Prostate gland (tissue), 2 donors: ENCODE measurements around the gene GALNT6.

Experiments used
- POLR2A ChIP-seq: fragments of 450-650 bp; IDR thresholded peaks from one replicate; pipeline ENCODE4 v1.6.1; 2016; ENCODE audit warnings: antibody characterized with exemption, mild to moderate bottlenecking
- POLR2AphosphoS5 ChIP-seq: sonication (generic); formaldehyde crosslinking; IDR thresholded peaks from one replicate; pipeline ENCODE4 v1.6.1; 2017; ENCODE audit warnings: antibody characterized with exemption
- TF ChIP-seq, protein P1 (sequence below), 4 experiments: fragments of 200-600 bp in 2 of 4; fragments of 450-650 bp in 2 of 4; sonication (generic) in 2 of 4; IDR thresholded peaks; 1 replicate in 3 of 4; 2 replicates in 1 of 4; pipeline ENCODE4 v1.5.1; 2016 to 2019; ENCODE audit warnings: antibody characterized with exemption in 4 of 4, mild to moderate bottlenecking in 2 of 4, moderate library complexity in 2 of 4

DNA sequence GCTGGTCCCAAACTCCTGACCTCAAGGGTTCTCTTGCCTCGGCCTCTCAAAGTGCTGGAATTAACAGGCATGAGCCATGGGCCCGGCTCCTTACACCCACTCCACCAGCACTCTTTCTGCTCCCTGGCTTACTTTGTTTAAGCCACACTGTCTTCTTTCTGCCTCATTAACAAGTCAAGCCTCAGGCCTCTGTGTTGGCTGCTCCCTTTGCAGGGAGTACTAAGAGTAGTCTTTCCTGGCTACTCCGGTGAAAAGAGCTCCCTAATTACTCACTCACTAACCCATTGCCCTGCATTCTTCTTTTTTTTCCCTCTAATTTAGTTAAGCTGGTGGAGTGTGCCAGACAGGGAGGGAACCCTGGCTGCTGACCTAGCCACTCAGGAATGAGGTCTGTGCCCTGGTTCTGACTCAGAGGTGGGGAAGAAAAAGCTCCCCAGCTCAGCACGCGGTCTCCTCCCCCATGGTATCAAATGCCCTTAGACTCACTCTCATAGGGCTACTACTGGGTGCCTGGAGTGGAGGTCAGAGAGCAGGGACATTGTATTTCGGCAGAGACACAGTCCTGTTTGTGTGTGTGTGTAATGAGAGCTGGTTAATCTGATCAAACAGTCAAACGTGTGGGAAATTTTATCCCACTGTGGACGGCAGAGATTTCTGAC lies 19.8 kb downstream of the GALNT6 start:
- TF ChIP-seq, protein P1, sequence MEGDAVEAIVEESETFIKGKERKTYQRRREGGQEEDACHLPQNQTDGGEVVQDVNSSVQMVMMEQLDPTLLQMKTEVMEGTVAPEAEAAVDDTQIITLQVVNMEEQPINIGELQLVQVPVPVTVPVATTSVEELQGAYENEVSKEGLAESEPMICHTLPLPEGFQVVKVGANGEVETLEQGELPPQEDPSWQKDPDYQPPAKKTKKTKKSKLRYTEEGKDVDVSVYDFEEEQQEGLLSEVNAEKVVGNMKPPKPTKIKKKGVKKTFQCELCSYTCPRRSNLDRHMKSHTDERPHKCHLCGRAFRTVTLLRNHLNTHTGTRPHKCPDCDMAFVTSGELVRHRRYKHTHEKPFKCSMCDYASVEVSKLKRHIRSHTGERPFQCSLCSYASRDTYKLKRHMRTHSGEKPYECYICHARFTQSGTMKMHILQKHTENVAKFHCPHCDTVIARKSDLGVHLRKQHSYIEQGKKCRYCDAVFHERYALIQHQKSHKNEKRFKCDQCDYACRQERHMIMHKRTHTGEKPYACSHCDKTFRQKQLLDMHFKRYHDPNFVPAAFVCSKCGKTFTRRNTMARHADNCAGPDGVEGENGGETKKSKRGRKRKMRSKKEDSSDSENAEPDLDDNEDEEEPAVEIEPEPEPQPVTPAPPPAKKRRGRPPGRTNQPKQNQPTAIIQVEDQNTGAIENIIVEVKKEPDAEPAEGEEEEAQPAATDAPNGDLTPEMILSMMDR (IDR thresholded peaks at IDR 0.05): no peak
- TF ChIP-seq POLR2A (no peak), POLR2AphosphoS5 (peak; percentile 58)
